IgD-negative memory B cell (primary cell): ENCODE measurements around the gene NRP1. TPM values are rescaled to one million over a fixed set of nuclear protein-coding genes. Genes with fewer than 3 reads are reported as not detected.

ENCODE experiments used
- H3K27ac Mint-ChIP-seq, 3 donors: one replicate each; pipeline ENCODE4 v1.8.0; 2020 to 2022; ENCODE audit warnings: mild to moderate bottlenecking in 3 of 3, mixed read lengths in 3 of 3, moderate library complexity in 1 of 3
- H3K27me3 Mint-ChIP-seq: one replicate; pipeline ENCODE4 v1.8.0; 2021; ENCODE audit warnings: mixed read lengths
- H3K36me3 Mint-ChIP-seq: one replicate; pipeline ENCODE4 v1.8.0; 2020; ENCODE audit warnings: mild to moderate bottlenecking, mixed read lengths
- H3K4me1 Mint-ChIP-seq, 3 donors: one replicate each; pipeline ENCODE4 v1.8.0; 2020 to 2022; ENCODE audit warnings: mixed read lengths in 3 of 3, mild to moderate bottlenecking in 1 of 3
- H3K4me3 Mint-ChIP-seq, 4 donors: one replicate each; pipeline ENCODE4 v1.8.0; 2020 to 2022; ENCODE audit warnings: mild to moderate bottlenecking in 4 of 4, mixed read lengths in 4 of 4, moderate library complexity in 3 of 4
- H3K9me3 Mint-ChIP-seq, 3 donors: one replicate each; pipeline ENCODE4 v1.8.0; 2020 to 2021; ENCODE audit warnings: mixed read lengths in 3 of 3, mild to moderate bottlenecking in 1 of 3
- polyA plus RNA-seq: library from polyadenylated mRNA; unstranded; fragments of 300-500 nt; fragmentation: Illumina TruSeq; gene quantifications from one replicate; pipeline ENCODE4 v1.2.3, GENCODE V29; 2021

The NRP1 gene
- polyA plus RNA-seq, 1 donor from 2014 or later = not detected

DNA sequence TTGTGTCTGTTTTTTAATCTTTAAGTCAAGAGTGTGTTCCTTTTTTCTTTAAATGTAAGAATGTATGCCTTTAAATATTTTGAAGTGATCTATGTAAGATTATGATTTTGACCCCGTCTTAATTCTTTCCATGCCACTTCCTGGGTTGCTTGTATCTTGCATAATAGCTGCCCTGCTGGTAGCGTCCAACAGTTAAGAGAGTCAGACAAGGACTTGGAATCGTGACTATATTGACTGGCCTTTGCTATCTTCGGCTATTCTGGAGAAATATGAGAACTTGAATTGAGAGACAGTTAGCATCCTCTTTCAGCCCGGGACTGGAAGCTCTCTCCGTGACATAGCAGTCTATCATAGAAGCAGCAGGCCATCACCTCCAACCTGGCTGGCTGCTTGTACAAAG is 13.0 kb downstream of the NRP1 start:
- no peaks in the 10 kb centered on the region for H3K27me3 Mint-ChIP-seq
- H3K27ac Mint-ChIP-seq = no peak overlapping the region
- H3K4me1 Mint-ChIP-seq = peaks cover 0 to 1% (median 0%) of the 10 kb centered on the region in 3 donors
- no peak overlapping the region for H3K4me3 Mint-ChIP-seq
- no peaks in the 10 kb centered on the region for H3K36me3 Mint-ChIP-seq
- peaks cover 1 to 3% (median 2%) of the 10 kb centered on the region in 3 donors for H3K9me3 Mint-ChIP-seq

DNA sequence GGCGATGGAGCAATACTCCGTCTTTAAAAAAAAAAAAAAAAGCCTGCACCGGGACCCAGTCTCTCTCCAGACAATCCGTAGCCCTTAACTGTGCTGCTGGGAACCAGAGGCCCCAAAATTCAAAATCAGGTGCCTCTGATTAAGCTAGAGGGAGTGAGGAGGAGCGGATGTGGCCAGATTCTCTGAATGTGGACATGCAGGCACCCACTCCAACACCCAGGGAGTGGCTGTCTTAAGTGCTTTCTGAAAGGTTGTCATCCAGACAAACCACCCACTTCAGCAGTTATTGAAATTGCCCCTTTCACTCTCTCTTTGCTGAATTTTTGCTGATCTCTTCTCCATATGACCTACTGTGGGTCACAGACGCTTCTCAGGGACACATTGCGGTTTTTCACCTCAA is 14.2 kb downstream of the NRP1 start:
- Mint-ChIP-seq H3K27ac (no peak overlapping the region), H3K36me3 (no peaks in the 10 kb centered on the region), H3K9me3 (peaks cover 1 to 4% (median 3%) of the 10 kb centered on the region in 3 donors), H3K4me1 (peaks cover 0 to 1% (median 0%) of the 10 kb centered on the region in 3 donors), H3K4me3 (no peak overlapping the region), H3K27me3 (no peaks in the 10 kb centered on the region)

GRCh38 chr10:33315891-33316290 is 18.6 kb downstream of the NRP1 start:
- H3K4me1 Mint-ChIP-seq = peaks cover 0 to 1% (median 0%) of the 10 kb centered on the region in 3 donors
- peaks cover 4 to 6% (median 4%) of the 10 kb centered on the region in 3 donors for H3K9me3 Mint-ChIP-seq
- H3K4me3 Mint-ChIP-seq = no peak overlapping the region
- peaks cover 5% of the 10 kb centered on the region for H3K27me3 Mint-ChIP-seq
- H3K27ac Mint-ChIP-seq = no peak overlapping the region
- H3K36me3 Mint-ChIP-seq = no peaks in the 10 kb centered on the region

DNA sequence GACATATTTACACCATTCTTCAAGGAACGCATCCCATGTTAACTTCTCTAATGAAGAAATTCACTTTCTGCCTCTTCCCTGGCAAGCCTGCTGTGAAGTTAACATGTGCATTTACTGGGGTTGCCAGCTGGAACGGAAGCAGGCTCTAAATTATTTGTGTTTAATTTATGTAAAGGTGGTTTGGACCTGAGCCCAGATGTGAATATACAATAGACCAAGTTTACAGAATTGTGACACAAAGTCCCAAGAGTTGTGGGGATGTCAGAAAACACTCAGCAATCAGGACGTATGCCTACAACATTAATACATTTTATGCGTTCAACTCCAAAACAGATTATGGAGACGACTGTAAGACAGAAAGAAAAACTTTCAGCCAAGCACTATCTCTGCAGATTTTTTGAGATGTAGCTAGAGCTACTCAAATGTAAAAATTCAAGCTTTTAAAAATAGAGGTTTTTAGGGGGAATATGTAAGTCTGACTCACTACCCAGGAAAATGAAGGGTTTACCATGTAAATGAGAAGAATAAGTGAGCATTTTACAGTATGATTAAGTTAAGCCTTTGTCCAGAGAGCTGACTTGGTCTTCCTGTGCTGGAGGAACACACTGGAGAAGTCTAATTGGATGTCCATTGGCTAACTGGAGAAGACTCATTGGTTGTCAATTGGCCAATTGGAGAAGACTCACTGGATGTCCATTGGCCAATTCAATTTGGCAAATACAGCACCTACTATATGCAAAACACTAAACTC is 19.5 kb downstream of the NRP1 start:
- no peak overlapping the region for H3K4me3 Mint-ChIP-seq
- H3K27ac Mint-ChIP-seq = no peak overlapping the region
- H3K9me3 Mint-ChIP-seq = peaks cover 1 to 4% (median 3%) of the 10 kb centered on the region in 3 donors
- no peaks in the 10 kb centered on the region for H3K4me1 Mint-ChIP-seq
- H3K36me3 Mint-ChIP-seq = no peaks in the 10 kb centered on the region
- peaks cover 7% of the 10 kb centered on the region for H3K27me3 Mint-ChIP-seq

GRCh38 chr10:33311640-33312039 is 22.8 kb downstream of the NRP1 start:
- H3K36me3 Mint-ChIP-seq = peaks cover 2% of the 10 kb centered on the region
- no peaks in the 10 kb centered on the region for H3K4me1 Mint-ChIP-seq
- no peak overlapping the region for H3K27ac Mint-ChIP-seq
- peaks cover 1 to 7% (median 3%) of the 10 kb centered on the region in 3 donors for H3K9me3 Mint-ChIP-seq
- H3K4me3 Mint-ChIP-seq = no peak overlapping the region
- peaks cover 7% of the 10 kb centered on the region for H3K27me3 Mint-ChIP-seq

DNA sequence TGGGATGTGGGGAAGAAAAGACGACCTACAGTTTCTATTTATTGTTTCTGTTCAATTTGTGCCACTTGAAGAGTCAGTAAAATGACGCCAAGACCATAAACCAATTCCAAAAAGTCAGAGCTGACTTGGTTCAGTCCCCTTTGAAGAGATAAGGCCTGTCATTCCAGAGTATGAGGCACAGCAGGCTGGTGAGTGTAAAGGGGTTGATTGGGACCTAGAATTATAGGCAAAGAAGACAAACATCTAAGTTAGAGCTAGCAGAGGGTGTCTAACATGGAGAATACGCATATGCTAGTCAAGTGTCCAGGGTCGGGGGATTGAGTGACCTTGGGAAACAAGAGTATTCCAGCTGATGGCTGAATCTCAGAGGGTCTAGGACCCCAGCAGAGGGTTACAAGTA is 23.6 kb downstream of the NRP1 start:
- H3K27ac Mint-ChIP-seq = no peak overlapping the region
- peaks cover 2% of the 10 kb centered on the region for H3K36me3 Mint-ChIP-seq
- H3K27me3 Mint-ChIP-seq = peaks cover 7% of the 10 kb centered on the region
- no peaks in the 10 kb centered on the region for H3K4me1 Mint-ChIP-seq
- peaks cover 1 to 7% (median 3%) of the 10 kb centered on the region in 3 donors for H3K9me3 Mint-ChIP-seq
- H3K4me3 Mint-ChIP-seq = no peak overlapping the region

- Mint-ChIP-seq H3K27ac (no peak overlapping the region), H3K36me3 (peaks cover 2% of the 10 kb centered on the region), H3K4me3 (no peak overlapping the region), H3K9me3 (peaks cover 0 to 7% (median 2%) of the 10 kb centered on the region in 3 donors), H3K27me3 (peaks cover 7% of the 10 kb centered on the region), H3K4me1 (no peaks in the 10 kb centered on the region)
These were observed 25.1 kb downstream of the NRP1 start for GRCh38 chr10:33309406-33309805.

- peaks cover 2% of the 10 kb centered on the region for H3K36me3 Mint-ChIP-seq
- peaks cover 5% of the 10 kb centered on the region for H3K27me3 Mint-ChIP-seq
- H3K4me1 Mint-ChIP-seq = no peaks in the 10 kb centered on the region
- H3K27ac Mint-ChIP-seq = no peak overlapping the region
- peaks cover 0 to 7% (median 2%) of the 10 kb centered on the region in 3 donors for H3K9me3 Mint-ChIP-seq
- H3K4me3 Mint-ChIP-seq = no peak overlapping the region
These were observed 26.6 kb downstream of the NRP1 start for GRCh38 chr10:33307835-33308234.

DNA sequence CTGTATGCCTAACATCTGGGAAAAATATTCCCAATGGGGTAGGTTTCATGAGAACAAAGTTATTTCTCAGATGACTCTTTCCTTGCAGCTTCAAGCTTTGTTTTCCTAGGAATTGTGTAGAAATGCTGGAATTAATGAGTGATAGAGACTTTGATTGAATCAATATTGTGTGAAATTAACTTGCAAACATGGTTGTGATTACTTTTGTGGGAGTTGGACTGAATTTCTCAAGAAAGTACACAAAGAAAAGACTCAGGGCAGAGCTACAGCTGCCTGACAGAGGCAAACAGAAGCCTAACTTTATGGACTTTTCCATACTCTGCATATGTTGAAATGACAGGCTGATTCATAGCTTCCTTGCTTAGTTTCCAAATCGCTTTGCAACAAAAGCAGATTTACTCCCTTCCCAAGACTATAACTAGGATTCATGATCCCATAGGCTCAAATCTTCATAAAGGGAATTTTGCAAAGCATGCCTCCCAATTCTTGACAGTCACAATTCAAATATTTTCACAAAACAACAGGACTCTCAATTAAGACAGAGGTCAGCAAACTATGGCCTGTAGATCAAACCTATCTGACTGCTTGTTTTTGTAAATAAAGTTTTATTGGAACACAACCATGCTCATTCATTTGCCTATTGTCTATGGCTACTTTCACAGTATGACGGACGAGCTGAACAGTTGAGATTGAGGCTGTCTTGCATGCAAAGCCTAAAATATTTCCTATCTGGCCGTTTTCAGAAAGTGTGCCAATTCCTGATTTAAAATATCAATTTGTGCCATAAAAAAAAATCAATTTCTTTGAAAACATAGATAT is 27.6 kb downstream of the NRP1 start:
- Mint-ChIP-seq H3K9me3 (peaks cover 0 to 7% (median 2%) of the 10 kb centered on the region in 3 donors), H3K36me3 (peaks cover 2% of the 10 kb centered on the region), H3K4me3 (no peak overlapping the region), H3K4me1 (no peaks in the 10 kb centered on the region), H3K27me3 (peaks cover 5% of the 10 kb centered on the region), H3K27ac (no peak overlapping the region)

DNA sequence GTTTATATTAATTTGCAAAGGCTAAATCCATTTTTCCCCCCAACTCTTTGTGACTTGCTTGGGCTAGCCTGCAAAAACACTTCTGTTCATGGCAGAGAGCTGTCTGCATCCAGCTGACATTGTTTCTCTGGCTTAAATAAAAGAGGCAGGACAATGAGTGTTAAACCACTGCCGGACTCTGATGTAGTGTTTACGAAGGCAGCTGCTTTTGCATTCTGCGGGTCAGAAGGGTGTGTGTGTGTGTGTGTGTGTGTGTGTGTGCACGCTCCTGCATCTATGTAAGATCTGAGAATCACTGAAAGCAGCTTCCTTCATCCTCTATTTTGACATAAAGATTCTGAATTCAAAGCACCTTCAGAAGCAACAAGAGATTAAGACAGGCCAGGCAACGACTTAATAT is 28.3 kb downstream of the NRP1 start:
- H3K27ac Mint-ChIP-seq = no peak overlapping the region
- no peaks in the 10 kb centered on the region for H3K4me1 Mint-ChIP-seq
- peaks cover 2% of the 10 kb centered on the region for H3K36me3 Mint-ChIP-seq
- H3K4me3 Mint-ChIP-seq = no peak overlapping the region
- peaks cover 3% of the 10 kb centered on the region for H3K27me3 Mint-ChIP-seq
- H3K9me3 Mint-ChIP-seq = peaks cover 0 to 4% (median 2%) of the 10 kb centered on the region in 3 donors

DNA sequence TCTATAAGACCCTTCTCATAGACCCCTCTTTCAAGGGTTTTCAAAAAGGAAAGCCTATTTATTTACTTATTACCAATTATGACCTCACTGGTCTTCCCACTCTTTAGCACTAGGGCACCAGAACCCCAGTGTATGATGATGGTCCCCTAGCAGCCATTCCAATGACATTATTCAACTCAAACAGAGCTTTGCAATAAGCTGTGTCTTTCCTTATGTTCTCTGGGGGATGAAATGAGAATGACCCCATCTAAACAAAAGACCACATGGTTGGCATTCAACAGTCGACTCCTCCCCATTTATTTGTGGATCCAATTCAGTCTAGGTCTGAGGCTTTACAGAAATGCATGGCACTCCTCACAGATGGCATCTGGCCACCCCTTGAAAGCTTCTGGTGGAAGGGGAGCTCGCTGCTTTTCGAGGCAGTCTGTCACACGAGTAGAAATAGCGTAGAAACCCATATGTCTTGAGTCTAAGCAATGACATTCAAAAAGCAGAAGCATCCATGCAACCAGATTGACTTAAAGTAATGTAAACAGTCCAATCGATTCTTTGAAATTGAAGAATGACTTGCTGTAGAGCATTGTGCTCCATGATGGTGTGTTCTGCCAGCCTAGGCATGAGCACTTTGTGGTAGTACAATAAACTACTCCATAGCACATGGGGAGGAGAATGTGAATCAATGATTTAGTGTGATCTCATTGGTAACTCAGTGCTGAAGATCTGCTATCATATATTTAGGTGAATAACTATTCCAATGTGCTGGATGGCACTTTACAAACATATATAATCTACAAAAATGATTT is 29.8 kb downstream of the NRP1 start:
- peaks cover 0 to 4% (median 0%) of the 10 kb centered on the region in 3 donors for H3K9me3 Mint-ChIP-seq
- H3K4me3 Mint-ChIP-seq = no peak overlapping the region
- no peaks in the 10 kb centered on the region for H3K27me3 Mint-ChIP-seq
- no peaks in the 10 kb centered on the region for H3K4me1 Mint-ChIP-seq
- H3K36me3 Mint-ChIP-seq = peaks cover 2% of the 10 kb centered on the region
- no peak overlapping the region for H3K27ac Mint-ChIP-seq

- Mint-ChIP-seq H3K27me3 (no peaks in the 10 kb centered on the region), H3K4me3 (no peak overlapping the region), H3K9me3 (peaks cover 0 to 4% (median 0%) of the 10 kb centered on the region in 3 donors), H3K4me1 (no peaks in the 10 kb centered on the region), H3K27ac (no peak overlapping the region), H3K36me3 (peaks cover 2% of the 10 kb centered on the region)
These were observed 30.5 kb downstream of the NRP1 start for GRCh38 chr10:33303988-33304387.

GRCh38 chr10:33302208-33302829 is 32.1 kb downstream of the NRP1 start:
- H3K36me3 Mint-ChIP-seq = no peaks in the 10 kb centered on the region
- no peaks in the 10 kb centered on the region for H3K9me3 Mint-ChIP-seq
- H3K4me3 Mint-ChIP-seq = no peak overlapping the region
- no peaks in the 10 kb centered on the region for H3K27me3 Mint-ChIP-seq
- no peak overlapping the region for H3K27ac Mint-ChIP-seq
- H3K4me1 Mint-ChIP-seq = no peaks in the 10 kb centered on the region

GRCh38 chr10:33301097-33301789 is 33.2 kb downstream of the NRP1 start:
- Mint-ChIP-seq H3K9me3 (no peaks in the 10 kb centered on the region), H3K4me3 (no peak overlapping the region), H3K4me1 (no peaks in the 10 kb centered on the region), H3K27ac (no peak overlapping the region), H3K36me3 (no peaks in the 10 kb centered on the region), H3K27me3 (no peaks in the 10 kb centered on the region)
